ENCODE data around the gene PORCN. TPM values are rescaled to one million over a fixed set of nuclear protein-coding genes. Genes with fewer than 3 reads are reported as not detected.

Gene PORCN
- total RNA-seq, 1 experiment from 2014 or later: 16.4 TPM

DNA sequence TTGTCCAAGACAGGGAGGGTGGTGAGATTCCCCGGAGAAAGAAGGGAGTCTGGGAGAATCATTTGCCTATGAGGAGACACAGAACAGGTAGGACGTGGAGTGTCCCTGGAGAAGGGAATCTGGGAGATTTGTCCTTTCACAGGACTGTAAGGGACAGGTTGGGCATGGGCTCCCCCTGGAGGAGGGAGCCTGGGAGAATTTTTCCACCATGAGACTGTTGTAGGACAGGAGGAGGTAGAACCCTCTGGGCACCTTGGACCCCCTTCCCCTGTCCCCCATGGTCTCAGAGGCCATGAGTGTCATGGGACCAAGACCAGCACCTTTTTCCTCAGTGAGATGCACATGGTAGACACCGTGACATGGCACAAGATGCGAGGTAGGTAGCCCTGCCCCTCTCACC, 2.8 kb downstream of the PORCN start:
- CTCF ChIA-PET: no interaction called here
- TF ChIP-seq ZNF425 (CRISPR knock-in tag; conservative IDR thresholded peaks at IDR 0.05) (no peak), ZNF232 (CRISPR knock-in tag; IDR thresholded peaks at IDR 0.05) (no peak), SP1 (CRISPR knock-in tag; conservative IDR thresholded peaks at IDR 0.05) (no peak), NR2C2 (CRISPR knock-in tag; IDR thresholded peaks at IDR 0.05) (no peak)

DNA sequence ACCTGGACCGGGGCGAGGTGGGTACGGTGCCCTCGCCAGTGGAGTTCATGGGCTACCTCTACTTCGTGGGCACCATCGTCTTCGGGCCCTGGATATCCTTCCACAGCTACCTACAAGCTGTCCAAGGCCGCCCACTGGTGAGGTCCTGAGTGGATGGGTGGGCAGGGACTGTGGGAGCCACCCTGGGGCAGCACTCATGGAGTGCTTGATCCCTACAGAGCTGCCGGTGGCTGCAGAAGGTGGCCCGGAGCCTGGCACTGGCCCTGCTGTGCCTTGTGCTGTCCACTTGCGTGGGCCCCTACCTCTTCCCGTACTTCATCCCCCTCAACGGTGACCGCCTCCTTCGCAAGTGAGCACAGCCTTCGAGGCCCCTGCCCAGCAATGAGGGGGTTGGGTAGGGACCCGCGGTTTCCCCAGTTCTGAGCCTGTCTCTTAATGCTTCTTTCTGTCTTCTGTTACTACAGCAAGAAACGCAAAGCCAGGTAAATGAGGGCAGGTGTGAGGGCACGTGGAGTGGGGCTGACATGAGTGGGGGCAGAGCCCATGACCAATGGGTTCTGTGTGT, 3.7 kb downstream of the PORCN start:
- ATAC-seq (no peak), DNase-seq (ENCODE audit: low spot score) (no peak)
- H3K36me3 Mint-ChIP-seq: peaks cover 3% of the 10 kb centered on the region; the same call in 1 of the 2 replicates
- POLR2A ChIA-PET: no interaction called here
- CTCF ChIA-PET: no interaction called here
- H3K27ac Mint-ChIP-seq: no peak overlapping the region
- H3K4me1 Mint-ChIP-seq: peaks cover 7% of the 10 kb centered on the region
- no peaks in the 10 kb centered on the region; the same call in none of the 2 replicates for H3K27me3 Mint-ChIP-seq (ENCODE audit: low read depth)
- no peak for TF ChIP-seq NFE2L1 (CRISPR knock-in tag; IDR thresholded peaks at IDR 0.05)
- no peak for TF ChIP-seq NR3C1 (CRISPR knock-in tag; conservative IDR thresholded peaks at IDR 0.05; ENCODE audit: low read depth)
- no peak for TF ChIP-seq AR (CRISPR knock-in tag; IDR thresholded peaks at IDR 0.05)
- no peak for TF ChIP-seq IRF2 (CRISPR knock-in tag; IDR thresholded peaks at IDR 0.05; ENCODE audit: borderline replicate concordance, low read depth)
- TF ChIP-seq ZNF121 (CRISPR knock-in tag; IDR thresholded peaks at IDR 0.05): no peak
- no peak for TF ChIP-seq AFF4 (CRISPR knock-in tag; IDR thresholded peaks at IDR 0.05; ENCODE audit: borderline replicate concordance)
- TF ChIP-seq NR2C2 (CRISPR knock-in tag; IDR thresholded peaks at IDR 0.05): no peak
- TF ChIP-seq HMGA2 (CRISPR knock-in tag; IDR thresholded peaks at IDR 0.05): no peak
- TF ChIP-seq, protein P1, sequence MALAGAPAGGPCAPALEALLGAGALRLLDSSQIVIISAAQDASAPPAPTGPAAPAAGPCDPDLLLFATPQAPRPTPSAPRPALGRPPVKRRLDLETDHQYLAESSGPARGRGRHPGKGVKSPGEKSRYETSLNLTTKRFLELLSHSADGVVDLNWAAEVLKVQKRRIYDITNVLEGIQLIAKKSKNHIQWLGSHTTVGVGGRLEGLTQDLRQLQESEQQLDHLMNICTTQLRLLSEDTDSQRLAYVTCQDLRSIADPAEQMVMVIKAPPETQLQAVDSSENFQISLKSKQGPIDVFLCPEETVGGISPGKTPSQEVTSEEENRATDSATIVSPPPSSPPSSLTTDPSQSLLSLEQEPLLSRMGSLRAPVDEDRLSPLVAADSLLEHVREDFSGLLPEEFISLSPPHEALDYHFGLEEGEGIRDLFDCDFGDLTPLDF (CRISPR knock-in tag; IDR thresholded peaks at IDR 0.05): no peak
- TF ChIP-seq, protein P2, sequence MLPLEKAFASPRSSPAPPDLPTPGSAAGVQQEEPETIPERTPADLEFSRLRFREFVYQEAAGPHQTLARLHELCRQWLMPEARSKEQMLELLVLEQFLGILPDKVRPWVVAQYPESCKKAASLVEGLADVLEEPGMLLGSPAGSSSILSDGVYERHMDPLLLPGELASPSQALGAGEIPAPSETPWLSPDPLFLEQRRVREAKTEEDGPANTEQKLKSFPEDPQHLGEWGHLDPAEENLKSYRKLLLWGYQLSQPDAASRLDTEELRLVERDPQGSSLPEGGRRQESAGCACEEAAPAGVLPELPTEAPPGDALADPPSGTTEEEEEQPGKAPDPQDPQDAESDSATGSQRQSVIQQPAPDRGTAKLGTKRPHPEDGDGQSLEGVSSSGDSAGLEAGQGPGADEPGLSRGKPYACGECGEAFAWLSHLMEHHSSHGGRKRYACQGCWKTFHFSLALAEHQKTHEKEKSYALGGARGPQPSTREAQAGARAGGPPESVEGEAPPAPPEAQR (CRISPR knock-in tag; IDR thresholded peaks at IDR 0.05): no peak
- TF ChIP-seq CBFB (CRISPR knock-in tag; IDR thresholded peaks at IDR 0.05; ENCODE audit: low read depth): no peak
- no peak for TF ChIP-seq TEAD1 (CRISPR knock-in tag; IDR thresholded peaks at IDR 0.05)
- TF ChIP-seq ZNF671 (CRISPR knock-in tag; IDR thresholded peaks at IDR 0.05): no peak
- H3K4me3 Mint-ChIP-seq: no peak overlapping the region
- H3K9me3 Mint-ChIP-seq: no peaks in the 10 kb centered on the region

More for the DNA sequence above, 2.8 kb downstream of the PORCN start:
- Mint-ChIP-seq H3K36me3 (peaks cover 3% of the 10 kb centered on the region; the same call in 1 of the 2 replicates), H3K27ac (no peak overlapping the region), H3K4me3 (no peak overlapping the region), H3K9me3 (no peaks in the 10 kb centered on the region), H3K4me1 (peaks cover 7% of the 10 kb centered on the region), H3K27me3 (ENCODE audit: low read depth) (no peaks in the 10 kb centered on the region; the same call in none of the 2 replicates)
- POLR2A ChIA-PET: no interaction called here
- DNase-seq (ENCODE audit: low spot score): peak; percentile 14
- ATAC-seq: peak; percentile 23; the same call in 1 of the 2 replicates

All from WTC11 (cell line).